GM18502 (cell line): Measurements from ENCODE around the gene LMO3.

Source experiments
- ATAC-seq: cut with Tn5 transposase; IDR thresholded peaks from one replicate; pipeline ENCODE4 v1.9.1; 2021; ENCODE audit warnings: mild to moderate bottlenecking; ENCODE audit not compliant: unreplicated experiment, poor library complexity

LMO3 gene

GRCh38 chr12:16602412-16602811 is 3.5 kb downstream of the LMO3 start:
- no peak for ATAC-seq

- ATAC-seq, result no peak
Observed at GRCh38 chr12:16600525-16600924, 5.4 kb downstream of the LMO3 start.

- no peak for ATAC-seq
Observed at GRCh38 chr12:16599081-16599480, 6.9 kb downstream of the LMO3 start.

GRCh38 chr12:16594797-16595196 is 11.2 kb downstream of the LMO3 start:
- no peak for ATAC-seq

- no peak for ATAC-seq
Observed at GRCh38 chr12:16593546-16593945, 12.4 kb downstream of the LMO3 start.

GRCh38 chr12:16590645-16591044 is 15.3 kb downstream of the LMO3 start:
- ATAC-seq, result no peak

GRCh38 chr12:16588812-16589211 is 17.1 kb downstream of the LMO3 start:
- ATAC-seq, result no peak

GRCh38 chr12:16587514-16587913 is 18.4 kb downstream of the LMO3 start:
- no peak for ATAC-seq

GRCh38 chr12:16587110-16587453 is 18.9 kb downstream of the LMO3 start:
- ATAC-seq, result no peak

- ATAC-seq, result no peak
Observed at GRCh38 chr12:16586350-16587109, 19.4 kb downstream of the LMO3 start.

- ATAC-seq, result no peak
Observed at GRCh38 chr12:16585781-16586180, 20.2 kb downstream of the LMO3 start.

- no peak for ATAC-seq
Observed at GRCh38 chr12:16583969-16584745, 21.8 kb downstream of the LMO3 start.

GRCh38 chr12:16581416-16581815 is 24.5 kb downstream of the LMO3 start:
- no peak for ATAC-seq

- ATAC-seq, result no peak
Observed at GRCh38 chr12:16579041-16579440, 26.9 kb downstream of the LMO3 start.

- ATAC-seq, result no peak
Observed at GRCh38 chr12:16573398-16574077, 32.4 kb downstream of the LMO3 start.

- peak; percentile 88 for ATAC-seq
Observed at GRCh38 chr12:16568873-16569272, 37.1 kb downstream of the LMO3 start.

- ATAC-seq, result no peak
Observed at GRCh38 chr12:16564675-16565074, 41.3 kb downstream of the LMO3 start.

- no peak for ATAC-seq
Observed at GRCh38 chr12:16563504-16563903, 42.5 kb downstream of the LMO3 start.

- no peak for ATAC-seq
Observed at GRCh38 chr12:16562921-16563320, 43.0 kb downstream of the LMO3 start.

GRCh38 chr12:16562435-16562834 is 43.5 kb downstream of the LMO3 start:
- no peak for ATAC-seq

GRCh38 chr12:16560273-16560672 is 45.7 kb downstream of the LMO3 start:
- no peak for ATAC-seq
